HG03095 (cell line): Measurements from ENCODE around the gene GPC3.

Experiments used
- ATAC-seq: cut with Tn5 transposase; IDR thresholded peaks from one replicate; pipeline ENCODE4 v1.9.1; 2021; ENCODE audit warnings: moderate library complexity; ENCODE audit not compliant: unreplicated experiment

GPC3 gene

DNA sequence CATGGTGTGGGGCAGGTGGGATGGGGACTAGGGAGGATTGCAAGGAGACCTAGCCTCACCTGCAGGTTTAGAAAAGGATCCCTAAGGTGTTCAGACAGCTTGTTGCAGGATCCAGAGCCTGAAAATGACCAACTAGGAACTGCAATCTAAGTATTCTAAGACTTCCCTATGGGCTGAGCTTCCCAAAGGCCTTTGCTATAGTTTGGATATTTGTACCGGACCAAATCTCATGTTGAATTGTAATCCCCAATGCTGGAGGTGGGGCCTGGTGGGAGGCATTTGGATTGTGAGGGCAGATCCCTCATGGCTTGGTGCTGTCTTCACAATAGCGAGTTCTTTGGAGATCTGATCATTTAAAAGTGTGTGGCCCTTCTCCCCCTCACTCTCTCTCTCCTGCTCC is 52.1 kb downstream of the GPC3 start:
- ATAC-seq = no peak

DNA sequence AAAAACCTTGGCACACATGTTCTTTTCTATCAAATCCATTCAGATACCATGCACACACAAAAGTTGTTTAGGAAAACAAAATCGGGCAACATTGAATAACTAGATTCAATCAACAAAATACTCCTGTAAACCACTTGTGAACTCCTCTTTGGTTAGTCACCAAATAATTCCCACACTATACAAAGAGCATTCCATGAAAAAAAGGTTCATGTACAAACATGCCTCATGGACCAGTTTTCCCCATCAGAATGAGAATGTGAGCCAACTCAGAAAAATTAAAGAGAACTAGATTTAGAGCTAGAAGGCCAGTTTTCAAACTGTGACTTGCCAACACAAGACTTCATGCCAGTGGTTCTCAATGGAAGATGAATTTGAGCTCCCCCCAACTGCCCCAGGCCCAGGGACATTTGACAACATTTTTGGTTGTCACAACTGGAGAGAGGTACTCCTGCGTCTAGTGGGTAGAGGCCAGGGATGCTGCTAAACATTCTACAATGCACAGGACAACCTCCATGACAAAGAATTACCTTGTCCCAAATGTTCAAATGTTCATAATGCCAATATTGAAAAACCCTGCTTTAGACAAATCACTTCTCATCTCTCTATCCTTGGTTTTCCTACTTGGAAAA is 55.4 kb downstream of the GPC3 start:
- no peak for ATAC-seq

- ATAC-seq = no peak
These were observed 57.0 kb downstream of the GPC3 start for GRCh38 chrX:133928365-133928764.

- no peak for ATAC-seq
These were observed 58.6 kb downstream of the GPC3 start for GRCh38 chrX:133926809-133927208.

GRCh38 chrX:133926099-133926498 is 59.3 kb downstream of the GPC3 start:
- no peak for ATAC-seq

DNA sequence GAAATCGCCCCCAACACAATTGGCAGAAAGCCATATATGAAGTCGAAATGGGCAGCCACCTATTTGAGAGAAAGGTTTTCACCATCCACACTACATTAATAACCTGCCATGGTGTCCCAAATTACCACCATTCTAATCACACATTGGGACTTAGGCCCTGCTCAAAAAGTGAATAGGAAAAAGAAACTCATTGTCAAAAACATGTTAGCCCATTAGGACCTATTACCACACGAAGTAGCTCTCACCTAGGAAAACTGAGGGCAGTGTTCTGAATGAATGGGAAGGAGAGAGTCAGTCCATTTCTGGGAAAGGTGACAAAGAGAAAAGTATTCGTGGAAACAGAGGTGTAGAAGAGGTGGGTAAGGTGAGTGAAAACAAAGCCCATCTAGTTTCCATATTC is 60.8 kb downstream of the GPC3 start:
- no peak for ATAC-seq

DNA sequence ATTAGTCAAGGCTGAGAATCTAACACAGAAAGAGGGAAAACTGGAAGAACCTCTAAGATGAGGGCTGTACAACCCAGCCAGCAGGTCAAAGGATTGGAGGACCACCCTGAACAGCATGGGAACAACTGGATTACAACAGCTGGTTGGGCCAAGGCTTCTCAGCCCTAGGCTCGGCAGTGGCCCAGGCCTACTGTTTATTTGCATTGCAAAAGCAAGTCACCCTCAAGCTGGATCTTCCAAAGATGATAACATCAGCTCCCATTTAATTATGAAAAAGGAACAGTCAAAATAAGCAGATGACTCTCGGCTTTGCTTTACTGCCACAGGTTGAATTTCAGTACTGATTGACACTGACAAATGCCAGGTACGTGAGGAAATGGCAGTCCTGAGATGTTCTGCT is 61.8 kb downstream of the GPC3 start:
- ATAC-seq = no peak

DNA sequence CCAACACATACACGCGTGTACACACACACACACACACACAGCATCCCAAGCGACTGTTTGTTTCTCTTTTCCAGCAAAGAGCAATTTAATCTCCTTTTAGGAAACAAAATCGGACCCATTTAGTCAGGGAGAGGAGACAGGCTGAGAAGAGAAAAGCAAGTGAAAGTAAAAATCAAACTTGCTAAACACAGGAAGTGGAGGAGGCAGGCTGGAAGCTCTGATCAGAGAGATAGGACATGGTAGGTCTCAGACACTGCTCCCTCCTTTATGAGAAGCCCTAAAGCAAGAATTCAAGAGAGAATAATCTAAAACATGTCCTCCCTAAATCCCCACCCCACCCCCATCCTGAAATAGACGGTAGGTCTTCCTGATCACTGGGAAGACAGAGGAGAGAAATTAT is 62.3 kb downstream of the GPC3 start:
- ATAC-seq = peak; percentile 50

DNA sequence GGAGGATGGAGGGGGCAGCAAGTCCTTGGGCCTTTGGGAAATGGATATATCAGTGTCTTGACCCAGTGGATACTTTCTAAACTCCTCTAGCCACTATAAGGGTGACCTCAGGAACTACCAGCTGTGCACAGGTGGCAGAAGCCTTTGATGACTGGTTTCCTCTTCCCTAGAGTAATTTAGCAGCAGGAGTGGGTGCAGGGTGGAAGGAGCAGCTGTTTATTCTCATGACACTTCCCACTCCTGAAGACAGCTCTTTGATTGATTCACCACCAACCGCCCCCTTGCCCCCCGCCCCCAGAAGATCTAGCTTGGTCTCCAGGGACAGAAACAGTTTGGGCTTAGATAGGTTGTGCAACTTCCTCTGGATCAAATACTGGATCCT is 63.0 kb downstream of the GPC3 start:
- ATAC-seq = no peak

DNA sequence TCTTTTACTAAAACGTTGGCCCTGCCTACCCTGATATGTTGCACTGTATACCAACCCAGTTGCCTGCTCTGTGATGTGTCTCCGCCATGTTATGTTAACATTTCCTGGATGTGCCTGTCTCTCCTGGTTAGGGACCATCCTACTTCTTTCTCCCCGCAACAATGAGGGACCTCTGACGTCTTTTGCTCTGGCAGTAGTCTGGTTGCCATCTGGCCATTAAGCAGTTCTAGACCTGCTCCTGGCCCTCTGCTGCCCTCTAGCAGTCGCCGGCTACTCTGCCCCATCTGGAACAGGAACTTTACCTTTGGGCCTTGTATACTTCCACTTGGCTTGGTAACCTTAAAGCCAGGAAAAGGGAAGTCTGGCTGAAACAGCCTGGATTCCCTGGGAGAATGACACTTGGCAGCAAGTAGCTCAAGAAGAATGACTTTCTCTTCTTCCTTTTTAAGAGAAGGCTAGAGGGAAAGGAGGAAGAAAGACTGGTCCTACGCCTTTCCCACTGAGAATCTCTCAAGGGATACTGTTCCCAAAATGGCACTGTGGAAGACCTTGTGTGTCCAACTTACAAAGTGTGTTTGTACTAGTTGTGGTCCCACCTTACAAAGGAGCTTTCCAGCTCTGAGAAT is 63.5 kb downstream of the GPC3 start:
- peak; percentile 69 for ATAC-seq

GRCh38 chrX:133921086-133921485 is 64.3 kb downstream of the GPC3 start:
- ATAC-seq = no peak

GRCh38 chrX:133918361-133918771 is 67.0 kb downstream of the GPC3 start:
- no peak for ATAC-seq

GRCh38 chrX:133916984-133917722 is 68.2 kb downstream of the GPC3 start:
- ATAC-seq = no peak

GRCh38 chrX:133913658-133914388 is 71.6 kb downstream of the GPC3 start:
- no peak for ATAC-seq

GRCh38 chrX:133913009-133913408 is 72.4 kb downstream of the GPC3 start:
- ATAC-seq = no peak

- ATAC-seq = no peak
These were observed 73.4 kb downstream of the GPC3 start for GRCh38 chrX:133911825-133912495.

GRCh38 chrX:133910539-133910938 is 74.9 kb downstream of the GPC3 start:
- no peak for ATAC-seq

GRCh38 chrX:133909888-133910287 is 75.5 kb downstream of the GPC3 start:
- ATAC-seq = no peak

- no peak for ATAC-seq
These were observed 77.0 kb downstream of the GPC3 start for GRCh38 chrX:133908223-133908955.

DNA sequence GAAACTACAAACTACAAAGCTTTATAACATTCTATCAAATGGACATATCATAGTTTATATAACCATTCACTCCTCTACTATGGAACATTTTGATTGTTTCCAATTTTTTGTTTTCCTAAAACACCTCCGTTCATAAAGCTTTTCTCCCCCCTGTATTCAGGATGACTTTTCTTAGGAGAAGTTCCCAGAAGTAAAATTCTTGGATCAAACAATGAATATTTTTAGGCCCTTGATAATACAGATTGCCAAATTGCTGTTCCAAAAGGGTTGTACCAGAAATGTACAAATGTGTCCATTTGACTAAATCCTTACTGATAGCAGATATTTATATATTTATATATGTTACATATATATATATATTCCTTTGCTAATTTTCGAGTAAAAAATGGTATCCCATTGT is 77.8 kb downstream of the GPC3 start:
- no peak for ATAC-seq
